Activated CD8-positive, alpha-beta memory T cell treated with anti-CD3 and anti-CD28 coated beads, Interleukin-2, amount 50 U/mL, for 24 hours (primary cell): Measurements from ENCODE around the gene CFAP298.
A peak's percentile ranks its signal among the peaks of the same experiment; 100 is the strongest.
"Not testable (repeated sequence)": the region's sequence is repeated elsewhere in the genome, so short reads cannot be mapped to it uniquely, and the experiment has no call there.

ENCODE experiments used
- DNase-seq: peaks from one replicate; pipeline ENCODE4 v3.0.0-alpha.2; 2020; ENCODE audit errors: extremely low read depth

The CFAP298 gene, protein sequence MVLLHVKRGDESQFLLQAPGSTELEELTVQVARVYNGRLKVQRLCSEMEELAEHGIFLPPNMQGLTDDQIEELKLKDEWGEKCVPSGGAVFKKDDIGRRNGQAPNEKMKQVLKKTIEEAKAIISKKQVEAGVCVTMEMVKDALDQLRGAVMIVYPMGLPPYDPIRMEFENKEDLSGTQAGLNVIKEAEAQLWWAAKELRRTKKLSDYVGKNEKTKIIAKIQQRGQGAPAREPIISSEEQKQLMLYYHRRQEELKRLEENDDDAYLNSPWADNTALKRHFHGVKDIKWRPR

DNA sequence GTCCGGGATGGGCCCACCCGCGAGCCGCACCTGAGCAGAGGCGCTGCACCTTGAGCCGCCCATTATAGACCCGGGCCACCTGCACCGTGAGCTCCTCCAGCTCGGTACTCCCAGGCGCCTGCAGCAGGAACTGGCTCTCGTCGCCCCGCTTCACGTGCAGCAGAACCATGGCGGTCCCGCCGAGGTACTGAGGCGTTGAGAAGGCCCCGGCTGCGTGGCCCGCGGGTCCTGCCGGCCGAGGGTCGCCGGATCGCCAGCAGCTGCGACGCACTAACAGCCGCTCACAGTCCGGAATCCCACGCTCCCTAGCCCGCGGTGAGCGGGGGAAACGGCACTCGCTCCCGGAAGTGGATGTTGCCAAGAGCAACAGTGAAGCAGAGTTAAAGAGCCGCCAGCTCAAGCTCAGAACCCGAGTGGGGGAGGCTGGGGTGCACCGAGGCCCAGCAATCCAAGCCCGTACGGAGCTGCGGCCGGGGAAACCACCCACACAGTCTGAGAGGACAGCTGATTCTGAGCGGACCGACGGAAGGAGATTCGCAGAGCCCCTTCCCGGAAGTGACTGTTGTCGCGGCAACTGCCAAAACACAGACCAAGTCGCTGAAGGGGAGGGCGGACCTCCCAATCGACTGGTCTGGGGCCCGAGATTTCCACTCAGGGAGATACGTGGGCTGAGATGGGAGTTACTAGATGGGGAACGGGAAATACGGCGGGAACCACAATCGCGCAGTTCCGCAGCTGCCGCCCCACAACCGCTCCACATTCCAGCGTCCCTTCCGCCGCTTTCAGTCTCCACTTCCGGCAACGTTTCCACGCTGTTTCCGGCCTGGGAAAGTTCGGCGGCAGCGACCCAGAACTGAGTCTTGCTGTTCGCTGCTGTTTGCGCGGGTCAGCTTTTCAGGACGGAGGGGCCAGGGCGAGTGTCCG lies at the start of gene CFAP298:
Gene CFAP298, minus strand, starts transcription at position 303 of the 924 bp plus-strand sequence. Its CDS starts 134 bp downstream, at position 169.
- DNase-seq = peak; percentile 73

DNA sequence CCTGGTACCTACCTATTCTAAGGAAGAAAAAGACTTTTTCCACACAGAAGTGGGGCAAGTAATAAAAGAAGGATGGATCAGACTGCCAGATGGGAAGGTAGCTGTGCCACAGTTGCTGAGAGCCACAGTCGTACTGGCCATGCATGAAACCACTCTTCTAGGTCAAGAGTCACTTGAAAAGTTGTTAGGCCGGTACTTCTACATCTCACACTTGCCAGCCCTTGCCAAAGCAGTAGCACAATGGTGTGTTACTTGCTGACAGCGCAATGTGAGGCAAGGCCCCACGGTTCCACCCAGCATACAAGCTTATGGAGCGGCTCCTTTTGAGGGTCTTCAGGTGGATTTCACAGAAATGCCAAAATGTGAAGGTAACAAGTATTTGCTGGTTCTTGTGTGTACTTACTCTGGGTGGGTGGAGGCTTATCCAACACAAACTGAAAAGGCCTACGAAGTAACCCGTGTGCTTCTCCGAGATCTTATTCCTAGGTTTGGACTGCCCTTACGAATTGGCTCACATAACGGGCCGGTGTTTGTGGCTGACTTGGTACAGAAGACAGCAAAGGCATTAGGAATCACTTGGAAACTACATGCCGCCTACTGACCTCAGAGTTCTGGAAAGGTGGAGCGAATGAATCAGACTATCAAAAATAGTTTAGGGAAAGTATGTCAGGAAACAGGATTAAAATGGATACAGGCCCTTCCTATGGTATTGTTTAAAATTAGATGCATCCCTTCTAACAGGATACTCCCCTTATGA lies 49.0 kb upstream of the CFAP298 start:
- DNase-seq = not testable (repeated sequence)

DNA sequence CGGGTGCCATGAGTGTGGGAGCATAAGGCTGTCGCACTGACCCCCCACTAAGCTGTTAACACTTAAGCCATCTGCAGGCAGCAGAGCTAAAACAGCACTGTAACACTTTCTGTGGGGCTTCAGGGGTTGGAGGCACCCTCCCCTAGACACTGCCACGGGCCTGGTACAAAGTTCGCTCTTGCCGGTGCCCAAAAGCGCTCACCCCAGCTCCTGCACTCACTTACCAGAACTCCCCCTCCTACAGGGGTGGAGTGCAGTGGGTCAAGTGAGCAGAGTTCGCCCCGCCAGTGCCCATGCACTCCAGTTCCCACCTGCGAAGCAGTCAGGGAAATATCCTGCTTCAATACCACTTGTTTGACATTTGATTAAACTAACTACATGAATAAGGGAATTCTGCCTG lies 46.3 kb upstream of the CFAP298 start:
- DNase-seq = no peak

DNA sequence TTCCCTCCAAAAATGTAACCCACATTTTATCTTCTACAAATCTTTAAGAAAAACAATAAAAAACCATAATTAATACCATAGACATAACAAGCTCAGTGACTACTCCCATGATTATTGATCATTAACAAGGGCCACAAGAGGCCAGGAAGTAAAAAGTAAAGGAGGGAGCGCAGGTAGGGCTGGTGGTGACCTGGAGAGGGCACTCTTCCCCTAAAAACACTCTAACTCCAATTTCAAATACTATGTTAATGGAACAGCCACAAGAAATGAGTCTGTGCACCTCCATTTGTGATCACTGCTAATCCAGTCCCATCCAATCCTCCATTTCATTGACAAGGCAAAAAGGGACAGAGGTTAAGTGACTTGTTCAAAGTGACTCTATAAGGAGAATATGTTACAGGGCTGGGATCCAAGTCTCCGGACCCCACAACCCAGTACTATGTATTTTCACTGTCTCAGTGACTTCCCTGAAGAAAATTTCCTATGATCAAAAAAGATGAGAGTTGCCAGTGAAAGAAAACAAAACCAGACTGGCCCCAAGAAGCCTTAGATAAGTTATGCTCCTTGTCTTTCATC lies 41.2 kb upstream of the CFAP298 start:
- no peak for DNase-seq

DNA sequence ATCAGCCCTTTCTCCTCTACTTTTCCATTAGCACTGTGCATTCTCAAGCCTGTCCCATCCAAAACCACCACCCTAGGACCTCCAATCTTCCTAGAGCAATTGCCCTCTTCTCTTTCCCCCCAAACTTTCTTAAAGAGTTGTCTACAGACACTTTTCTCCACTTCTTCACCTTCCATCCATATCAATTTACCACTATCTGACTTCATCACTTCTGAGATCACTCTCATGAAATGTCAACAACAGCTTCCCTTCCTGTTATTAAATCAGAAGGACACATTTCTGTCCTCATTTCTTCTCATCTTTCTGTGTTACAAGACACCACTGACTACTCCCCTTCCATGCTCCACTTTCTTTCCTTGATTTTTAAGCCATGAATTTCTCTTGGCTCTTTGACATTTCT lies 36.0 kb upstream of the CFAP298 start:
- DNase-seq = no peak

DNA sequence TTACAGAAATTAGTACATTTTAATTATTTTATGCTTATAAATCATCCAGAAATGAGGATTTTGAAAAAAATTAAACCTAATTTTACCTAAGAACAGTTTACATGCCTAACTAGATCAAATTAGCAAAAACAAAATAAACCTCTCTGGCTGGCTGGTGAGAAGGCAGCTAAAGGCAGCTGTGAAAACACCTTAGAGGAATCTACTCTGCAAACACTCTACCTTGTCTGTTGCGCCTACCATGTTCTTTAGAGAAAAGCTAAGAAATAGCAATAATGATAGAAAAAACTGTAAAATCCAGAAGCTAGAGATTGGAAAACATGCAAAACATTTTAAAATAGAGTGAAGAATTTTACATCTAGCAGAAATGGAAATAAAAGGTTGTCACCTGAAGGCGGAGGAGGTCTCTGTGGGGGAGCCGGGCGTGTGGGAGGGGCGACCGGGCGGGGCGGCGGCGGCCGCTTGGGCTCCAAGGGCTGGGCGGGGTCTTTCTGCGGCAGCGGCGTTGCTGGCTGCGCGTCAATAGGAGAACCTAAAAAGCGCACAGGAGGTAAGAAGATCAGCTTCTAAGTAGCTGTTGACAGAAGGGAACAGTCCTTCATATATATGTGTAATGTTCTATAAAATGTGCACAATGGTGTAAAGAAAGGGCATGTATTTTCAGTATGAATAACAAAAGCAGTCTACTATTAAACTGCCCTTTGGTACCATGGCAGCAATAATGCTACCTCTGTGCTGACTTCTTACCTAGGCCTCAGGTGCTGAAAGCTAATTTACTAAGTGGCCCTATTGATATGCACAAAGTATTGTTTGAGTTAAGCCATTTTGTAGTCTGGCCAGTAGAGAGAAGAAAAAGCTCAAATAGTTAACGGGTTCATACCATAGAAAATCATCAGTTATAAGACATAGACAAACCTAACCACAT lies 33.3 kb upstream of the CFAP298 start:
- DNase-seq = no peak

DNA sequence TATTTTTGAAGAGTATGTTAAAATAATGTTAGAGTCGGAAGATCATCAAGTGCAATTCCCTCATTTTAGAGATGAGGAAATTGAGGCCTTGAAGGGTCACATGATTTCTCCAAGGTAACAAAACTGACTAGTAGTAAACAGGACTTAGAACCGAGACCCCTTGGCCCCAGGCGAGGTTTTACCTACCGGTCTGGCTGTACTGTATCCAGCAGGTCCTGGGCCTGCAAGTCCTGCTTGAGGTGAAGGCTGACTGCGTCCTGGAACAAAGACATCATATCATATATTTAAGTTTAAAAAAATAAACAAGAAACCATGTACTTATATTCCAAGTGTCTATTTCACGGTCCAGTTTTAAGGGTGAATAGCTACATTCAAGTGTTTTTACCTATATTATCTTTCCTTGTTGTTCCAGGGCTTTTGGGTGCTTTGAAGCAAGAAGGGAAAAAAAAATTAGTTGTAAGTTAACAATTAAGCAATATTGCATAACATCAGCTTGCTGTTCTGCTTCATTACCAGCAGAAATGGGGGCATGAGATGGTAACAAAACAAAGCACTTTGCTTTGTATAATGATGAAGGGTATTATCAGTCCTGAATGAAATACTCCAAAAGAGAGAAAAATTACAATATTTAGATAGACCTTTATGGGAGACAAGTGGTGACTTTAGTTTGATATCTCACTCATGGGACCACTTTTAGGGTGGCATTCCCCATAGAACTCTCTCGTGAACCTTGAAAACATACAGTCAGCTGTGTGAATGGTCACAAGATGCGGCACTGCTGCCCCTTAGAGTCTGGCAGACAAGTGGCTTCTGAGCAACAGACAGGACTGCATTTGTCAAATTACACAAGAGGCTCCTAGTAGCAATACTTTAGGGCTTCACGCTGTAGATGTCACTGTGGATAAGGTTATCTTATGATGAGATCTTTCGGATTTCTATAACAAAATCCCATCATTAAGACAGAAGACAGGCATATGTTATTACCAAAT lies 29.8 kb upstream of the CFAP298 start:
- DNase-seq = no peak

DNA sequence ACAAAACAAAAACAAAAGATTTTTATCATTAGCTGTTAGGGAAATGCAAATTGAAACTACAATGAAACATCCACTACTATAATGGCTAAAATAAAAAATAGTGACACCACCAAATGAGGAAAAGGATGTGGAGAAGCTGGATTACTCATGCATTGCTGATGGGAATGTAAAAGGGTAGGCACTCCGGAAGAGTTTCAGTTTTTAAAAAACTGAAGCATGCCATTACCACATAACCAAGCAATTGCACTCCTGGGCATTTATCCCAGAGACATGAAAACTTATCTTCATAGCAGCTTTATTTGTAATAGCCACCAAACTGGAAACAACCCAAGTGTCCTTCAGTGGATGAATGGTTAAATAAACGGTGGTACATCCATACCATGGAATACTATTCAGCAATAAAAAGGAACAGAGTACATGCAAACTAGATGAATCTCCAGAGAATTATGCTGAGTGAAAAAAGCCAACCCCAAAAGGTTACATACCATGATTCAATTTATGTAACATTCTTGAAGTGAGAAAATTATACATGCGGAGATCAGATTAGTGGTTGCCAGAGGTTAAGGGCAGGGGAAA lies 14.5 kb upstream of the CFAP298 start:
- no peak for DNase-seq

DNA sequence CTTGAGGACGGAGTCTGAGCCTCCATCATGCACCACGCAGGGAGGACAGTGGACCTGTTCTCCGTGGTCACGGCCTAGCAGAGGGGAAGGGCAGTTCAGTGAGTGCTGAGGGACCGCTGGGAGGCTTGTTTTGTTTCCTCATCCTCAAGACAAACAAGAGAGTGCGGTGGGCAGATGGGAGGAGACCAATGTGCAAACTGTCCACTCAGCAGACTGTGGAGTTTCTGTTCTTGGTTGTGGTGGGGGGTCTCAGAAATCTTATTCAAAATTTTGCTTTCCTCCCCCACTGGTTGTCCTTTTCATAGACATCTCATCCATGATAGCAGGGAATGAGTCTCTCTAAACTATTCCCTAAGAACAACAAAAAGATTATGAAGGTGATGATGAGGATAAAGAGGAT lies 6.0 kb upstream of the CFAP298 start:
- DNase-seq = not testable (repeated sequence)

DNA sequence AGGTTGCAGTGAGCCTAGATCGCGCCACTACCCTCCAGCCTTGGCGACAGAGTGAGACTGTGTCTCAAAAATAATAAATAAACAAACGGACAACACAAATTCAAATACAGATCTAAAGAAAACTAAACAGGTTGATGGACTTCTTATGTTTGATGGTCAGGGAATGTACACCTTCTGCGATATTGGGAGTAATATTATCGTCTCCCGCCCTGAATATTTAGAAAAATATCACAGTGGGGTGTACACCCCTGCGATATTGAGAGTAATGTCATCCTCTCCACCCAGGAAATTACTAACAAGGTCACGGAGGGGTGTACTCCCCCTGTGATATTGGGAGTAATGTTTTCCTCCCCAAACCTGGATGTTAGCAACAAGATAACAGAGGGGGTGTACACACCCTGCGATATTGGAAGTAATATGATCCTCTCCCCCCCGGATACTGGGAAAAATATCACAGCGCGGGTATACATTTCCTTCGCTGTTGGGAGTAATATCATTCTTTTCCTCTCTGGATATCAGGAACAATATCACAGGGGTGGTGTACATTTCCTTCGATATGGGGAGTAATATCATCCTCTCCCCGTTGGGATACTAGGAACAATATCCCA lies 1.4 kb upstream of the CFAP298 start:
- DNase-seq = no peak

DNA sequence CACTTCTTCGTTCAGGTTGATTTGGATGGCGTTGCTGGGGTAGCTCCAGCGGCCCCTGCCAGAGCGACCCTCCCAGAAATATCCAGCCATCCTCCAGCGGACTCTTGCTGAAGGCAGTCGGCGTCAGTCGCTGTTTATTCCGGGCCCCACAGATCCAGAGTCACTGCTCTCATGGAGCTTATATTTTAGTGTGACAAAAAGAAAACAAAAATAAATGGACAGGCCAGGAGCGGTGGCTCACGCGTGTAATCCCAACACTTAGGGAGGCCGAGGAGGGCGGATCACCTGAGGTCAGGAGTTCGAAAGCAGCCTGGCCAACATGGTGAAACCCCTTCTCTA lies 791 bp upstream of the CFAP298 start:
- DNase-seq = no peak

DNA sequence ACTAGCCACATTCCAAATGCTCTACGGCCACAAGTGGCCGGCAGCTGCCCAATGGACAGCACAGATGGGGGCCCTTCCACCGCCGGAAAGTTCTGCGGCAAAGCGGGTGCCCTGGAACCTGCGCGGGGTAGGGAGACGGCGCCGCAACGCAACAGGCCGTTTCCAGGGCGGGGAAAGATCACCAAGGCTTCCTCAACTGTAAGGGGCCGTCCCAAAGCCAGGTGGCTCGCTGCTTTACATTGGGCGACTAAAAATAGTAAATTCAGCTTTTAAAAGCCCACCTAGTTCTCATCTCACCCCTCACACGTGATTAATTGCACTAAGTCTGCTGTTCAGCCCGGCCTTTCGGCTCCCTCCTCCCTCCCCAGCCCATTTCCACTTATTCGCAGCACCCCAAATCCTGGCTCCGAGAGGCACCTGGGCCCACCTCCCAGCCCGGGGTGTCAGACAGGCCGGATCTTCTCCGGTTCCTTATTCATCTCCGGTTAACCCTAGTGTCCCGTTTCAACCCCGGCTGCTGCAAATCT lies 643 bp downstream of the CFAP298 start:
- DNase-seq = no peak

DNA sequence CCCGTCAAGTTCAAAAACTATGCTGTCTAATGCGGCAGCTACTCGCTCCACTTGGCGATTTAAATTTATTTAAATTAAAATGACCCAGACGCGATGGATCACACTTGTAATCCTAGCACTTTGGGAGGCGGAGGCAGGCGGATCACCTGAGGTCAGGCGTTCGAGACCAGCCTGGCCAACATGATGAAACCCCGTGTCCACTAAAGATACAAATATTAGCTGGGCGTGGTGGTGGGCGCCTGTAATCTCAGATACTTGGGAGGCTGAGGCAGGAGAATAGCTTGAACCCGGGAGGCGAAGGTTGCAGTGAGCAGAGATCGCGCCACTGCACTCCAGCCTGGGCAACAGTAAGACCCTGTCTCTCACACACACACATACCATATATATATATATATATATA lies 1.2 kb downstream of the CFAP298 start:
- DNase-seq = not testable (repeated sequence)

DNA sequence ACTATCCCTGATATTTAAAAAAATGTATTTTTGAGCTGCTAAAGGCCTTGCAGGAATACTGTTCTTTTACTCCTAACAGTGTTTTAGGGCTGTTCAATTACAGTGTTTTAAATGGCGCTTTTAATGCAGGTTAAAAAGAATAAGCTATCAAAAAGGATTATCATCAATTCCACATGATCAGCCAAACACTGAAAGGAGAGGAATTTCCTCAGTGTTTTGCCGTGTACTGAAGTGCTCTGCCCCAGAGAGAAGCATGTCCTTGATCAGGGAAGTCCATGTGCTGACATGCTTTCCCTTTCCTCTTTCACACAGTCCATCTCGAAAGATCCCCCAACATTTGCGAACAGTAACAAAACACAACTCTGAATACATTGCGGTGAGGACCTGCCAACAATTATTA lies 3.3 kb downstream of the CFAP298 start:
- no peak for DNase-seq

DNA sequence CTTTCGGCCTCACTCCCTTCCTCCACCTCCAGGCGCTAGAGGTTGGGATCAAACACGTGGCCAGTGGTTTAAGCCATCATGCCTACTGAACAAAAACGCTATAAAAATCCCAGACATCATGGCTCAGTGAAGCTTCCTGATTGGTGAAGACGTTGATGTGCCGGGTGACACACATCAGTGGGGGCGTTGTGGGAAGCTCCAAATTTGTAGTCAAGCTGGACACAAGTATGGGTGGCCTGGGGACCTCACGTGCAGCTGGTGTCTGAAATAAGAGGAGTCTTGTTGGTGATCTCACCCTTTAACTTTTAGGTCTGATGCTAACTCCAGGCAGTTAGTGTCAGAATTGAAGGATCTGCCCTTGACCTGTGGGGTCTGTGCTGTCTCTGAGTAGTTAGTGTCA lies 6.7 kb downstream of the CFAP298 start:
- DNase-seq = no peak

DNA sequence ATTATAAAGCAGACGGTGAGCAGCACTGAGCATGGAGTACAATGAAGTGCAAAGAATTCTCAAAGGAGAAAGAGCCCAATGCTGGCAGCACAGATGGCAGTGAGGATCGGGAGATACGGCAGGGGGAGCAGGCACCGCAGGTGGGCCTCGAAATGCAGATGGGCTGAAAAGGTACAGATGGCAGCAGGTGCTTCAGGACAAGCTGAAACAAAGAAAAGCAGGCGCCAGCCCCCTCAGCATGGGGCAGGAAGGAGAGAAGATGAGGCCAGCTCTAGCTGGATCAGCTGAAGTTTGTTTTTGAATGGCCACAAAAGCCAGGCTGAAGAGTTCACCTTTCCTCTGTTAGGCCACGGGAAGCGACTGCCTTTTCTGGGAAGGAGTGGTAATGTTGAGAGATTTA lies 7.7 kb downstream of the CFAP298 start:
- DNase-seq = no peak

DNA sequence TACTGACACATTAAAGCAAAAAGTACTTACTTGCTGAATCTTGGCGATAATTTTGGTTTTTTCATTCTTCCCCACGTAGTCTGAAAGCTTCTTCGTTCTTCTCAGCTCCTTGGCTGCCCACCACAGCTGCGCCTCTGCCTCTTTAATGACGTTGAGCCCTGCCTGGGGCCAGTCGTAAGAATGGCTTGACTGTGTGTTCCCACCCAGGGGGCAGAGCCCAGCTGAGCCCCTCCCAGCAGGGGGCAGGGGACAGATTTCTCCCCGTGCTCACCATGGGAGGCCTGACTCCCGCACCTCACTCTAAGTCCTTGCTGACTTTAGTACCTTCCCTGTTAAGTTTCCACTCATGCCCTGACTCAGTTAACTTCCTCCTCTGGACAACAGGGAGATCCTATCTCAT lies 9.0 kb downstream of the CFAP298 start:
- DNase-seq = no peak

DNA sequence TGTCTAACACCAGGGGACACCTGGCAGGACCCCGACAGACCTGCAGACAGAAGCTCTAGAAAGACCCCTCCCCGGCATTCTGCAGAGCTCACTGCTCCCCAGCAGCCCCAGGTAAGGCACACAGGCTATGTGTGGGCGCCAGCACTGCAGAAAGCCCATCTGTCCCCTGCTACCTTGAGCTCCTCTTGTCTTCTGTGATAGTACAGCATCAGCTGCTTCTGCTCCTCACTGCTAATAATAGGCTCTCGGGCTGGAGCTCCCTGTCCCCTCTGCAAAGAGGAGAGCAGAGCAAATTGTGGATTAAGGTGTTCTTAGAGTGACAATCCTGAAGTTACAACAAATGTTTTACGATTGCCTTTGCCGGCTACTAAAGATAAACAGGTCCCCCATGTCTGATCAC lies 10.1 kb downstream of the CFAP298 start:
- no peak for DNase-seq

DNA sequence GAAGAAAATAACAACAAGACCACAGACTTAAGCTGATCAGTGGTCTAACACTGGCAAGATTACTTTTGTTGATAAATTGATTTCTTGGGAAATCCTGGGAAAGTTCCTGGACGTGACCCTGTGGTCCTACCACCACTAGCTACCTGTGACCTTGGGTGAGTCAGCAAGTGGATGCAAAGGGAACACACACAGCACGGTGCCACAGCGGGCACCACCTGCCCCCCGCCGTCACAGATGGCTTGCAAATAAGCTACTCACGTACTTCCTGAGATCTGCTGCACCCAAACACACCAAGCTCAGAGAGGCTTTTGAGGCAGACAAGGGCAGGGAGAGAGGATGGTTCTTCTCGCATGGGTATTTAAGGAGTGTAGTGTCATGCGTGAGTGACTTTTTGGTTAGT lies 12.7 kb downstream of the CFAP298 start:
- DNase-seq = no peak
